HG03520 (cell line): ENCODE data around the gene HOXD12.

ENCODE experiments used
- ATAC-seq: cut with Tn5 transposase; IDR thresholded peaks from one replicate; pipeline ENCODE4 v1.9.1; 2021; ENCODE audit warnings: mild to moderate bottlenecking, moderate library complexity; ENCODE audit not compliant: unreplicated experiment

Gene HOXD12

DNA sequence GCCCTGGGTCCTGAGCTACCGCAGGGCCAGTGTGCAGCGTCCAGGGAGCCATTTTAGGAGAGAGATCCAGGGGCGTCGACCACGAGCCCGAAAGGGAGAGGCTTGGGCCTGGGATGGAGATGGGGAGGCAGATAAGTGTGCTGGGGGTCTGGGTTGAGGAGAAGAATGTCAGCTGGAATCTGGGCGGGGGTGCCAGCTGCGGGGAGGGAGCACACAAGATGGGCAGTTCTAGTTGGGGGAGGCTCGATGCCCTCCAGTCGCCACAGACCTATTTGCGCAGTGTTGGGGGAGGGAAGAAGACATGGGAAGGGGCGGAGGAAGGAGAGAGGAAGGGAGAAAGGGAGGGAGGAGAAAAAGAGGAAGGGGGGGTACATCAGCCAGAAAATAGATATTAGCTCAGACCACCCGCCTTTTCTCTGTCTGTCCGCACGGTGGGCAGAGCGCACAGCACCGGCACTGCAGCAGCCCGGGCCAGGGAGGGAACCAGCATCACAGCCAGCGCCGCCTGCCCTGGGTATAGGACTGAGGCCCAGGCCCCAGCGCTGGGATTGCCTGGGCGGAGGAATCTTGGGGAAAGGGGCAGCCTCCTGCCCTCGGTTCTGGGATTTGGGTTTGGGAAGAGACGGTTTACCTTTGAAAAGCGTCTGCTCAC is 5.6 kb downstream of the HOXD12 start:
- no peak for ATAC-seq

DNA sequence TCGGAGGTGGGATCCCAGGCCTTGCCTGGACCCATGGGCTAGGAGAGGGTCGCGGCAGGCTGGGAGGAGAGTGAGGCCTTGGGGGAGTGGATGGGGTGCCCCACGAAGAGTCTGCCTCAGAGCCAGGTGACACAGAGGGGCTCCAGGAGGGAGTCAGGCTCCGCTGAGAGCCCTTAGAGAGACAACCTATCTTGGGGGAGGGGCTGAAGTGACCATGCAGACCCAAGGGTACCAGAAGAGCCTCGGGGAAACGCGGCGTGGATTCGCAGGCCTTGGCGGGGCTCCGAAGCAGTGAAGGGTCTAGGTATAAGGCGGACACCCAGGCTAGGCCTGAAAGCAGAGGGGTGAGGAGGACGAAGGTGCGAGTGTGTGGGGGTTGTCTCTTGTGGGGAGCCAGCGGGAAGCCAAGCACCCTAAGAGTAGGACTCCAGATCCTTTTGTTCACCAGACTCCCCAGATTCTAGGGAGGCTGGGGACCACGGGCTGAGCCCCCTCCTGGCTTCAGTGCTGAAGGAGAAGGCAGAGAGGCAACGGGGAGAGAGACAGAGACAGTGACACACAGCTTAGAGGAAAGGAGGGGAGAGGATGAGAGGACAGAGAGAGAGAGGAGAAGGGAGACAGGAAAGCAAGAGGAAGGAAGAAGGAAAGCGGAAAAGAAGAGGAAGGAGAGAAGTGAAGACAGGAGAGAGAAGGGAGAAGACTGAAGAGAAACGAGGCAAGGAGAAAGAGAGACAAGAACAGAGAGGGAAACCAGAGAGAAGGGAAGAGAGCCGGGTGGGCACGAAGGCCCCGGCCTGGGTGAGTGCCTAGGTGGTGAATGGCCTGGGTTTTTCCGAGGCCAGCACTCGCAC is 6.4 kb downstream of the HOXD12 start:
- no peak for ATAC-seq

GRCh38 chr2:176106581-176107539 is 7.3 kb downstream of the HOXD12 start, which contains the start of gene HOXD11:
HOXD11 (plus strand) TSS chr2:176107280; CDS start chr2:176107356, 76 bp downstream.
- no peak for ATAC-seq

DNA sequence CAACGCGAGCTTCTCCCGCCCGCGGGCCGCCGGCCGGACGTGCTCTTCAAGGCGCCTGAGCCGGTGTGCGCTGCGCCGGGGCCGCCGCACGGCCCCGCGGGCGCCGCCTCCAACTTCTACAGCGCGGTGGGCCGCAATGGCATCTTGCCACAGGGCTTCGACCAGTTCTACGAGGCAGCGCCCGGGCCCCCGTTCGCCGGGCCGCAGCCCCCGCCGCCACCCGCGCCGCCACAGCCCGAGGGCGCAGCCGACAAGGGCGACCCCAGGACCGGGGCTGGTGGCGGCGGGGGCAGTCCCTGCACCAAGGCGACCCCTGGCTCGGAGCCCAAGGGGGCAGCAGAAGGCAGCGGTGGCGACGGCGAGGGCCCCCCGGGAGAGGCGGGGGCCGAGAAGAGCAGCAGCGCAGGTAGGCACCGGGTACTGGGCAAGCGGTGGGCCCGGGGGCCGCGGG is 8.2 kb downstream of the HOXD12 start:
- no peak for ATAC-seq

- no peak for ATAC-seq
Measured at GRCh38 chr2:176109192-176109901, 9.8 kb downstream of the HOXD12 start.

- no peak for ATAC-seq
Measured at GRCh38 chr2:176109946-176110345, 10.4 kb downstream of the HOXD12 start.

DNA sequence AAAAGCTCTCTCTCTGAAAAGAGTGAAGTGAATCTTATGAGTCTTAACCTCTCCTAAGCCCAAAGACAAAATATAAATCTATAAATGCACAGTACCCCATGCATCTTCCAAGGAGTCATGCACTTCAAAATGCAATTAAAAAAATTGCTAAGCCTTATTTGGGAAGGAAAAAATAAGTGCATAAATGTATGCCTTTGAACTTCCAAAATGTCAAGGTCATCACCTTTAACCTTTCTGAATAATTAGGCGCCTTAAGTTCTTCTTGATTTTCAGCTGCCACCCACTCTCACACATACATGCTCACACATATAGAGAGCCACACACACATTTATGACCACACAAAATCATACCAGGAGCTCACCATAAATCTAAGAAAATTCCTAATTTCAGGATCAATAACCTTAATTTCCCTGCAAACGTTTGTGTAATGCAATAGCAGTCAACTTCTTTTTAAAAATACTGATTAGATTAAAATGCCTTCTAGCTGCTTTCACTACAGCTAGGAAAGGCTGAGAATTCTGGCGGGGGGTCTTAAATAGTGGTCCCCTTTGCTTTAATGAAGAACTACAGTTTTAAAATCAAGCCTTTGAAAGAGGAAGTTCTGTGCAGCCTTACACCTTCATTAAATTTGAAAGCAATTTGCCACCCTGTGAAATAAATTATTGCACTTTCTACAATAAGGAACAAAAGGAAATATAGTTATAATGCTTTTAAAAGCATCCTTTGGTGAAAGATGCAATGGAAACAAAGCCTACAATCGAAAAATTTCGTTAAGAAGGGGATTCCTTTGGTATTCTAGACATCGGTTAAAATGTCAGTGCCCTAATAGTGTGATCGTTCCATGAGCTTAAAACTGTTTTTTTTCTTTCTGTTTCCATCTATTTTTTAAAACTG is 11.1 kb downstream of the HOXD12 start:
- ATAC-seq = no peak

- no peak for ATAC-seq
Measured at GRCh38 chr2:176111309-176111663, 11.7 kb downstream of the HOXD12 start.

DNA sequence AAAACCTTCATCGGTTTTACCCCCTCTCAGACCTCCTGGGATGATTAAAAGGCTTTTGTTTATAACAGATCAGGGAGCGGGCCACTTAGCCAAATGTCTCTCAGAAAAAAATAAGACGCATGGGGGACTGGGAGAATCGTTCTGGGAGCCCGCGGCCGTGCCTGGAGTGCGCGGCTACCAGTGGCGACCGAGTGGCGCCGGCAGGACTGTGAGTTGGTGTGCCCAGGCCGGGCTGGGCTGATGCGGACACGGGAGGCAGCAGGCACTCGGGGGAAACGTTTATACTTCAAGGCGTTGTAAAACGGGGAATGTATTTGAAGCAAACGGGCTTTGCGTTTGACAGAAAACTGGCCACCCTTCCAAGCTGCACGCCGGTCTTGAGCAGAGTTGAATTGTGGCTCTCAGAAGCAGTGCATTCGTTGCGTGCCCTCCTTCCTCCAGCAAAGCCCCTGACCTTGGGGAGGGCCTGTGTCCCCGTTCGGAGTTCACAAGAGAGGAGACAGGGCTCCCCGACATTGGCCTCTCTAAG is 12.3 kb downstream of the HOXD12 start:
- ATAC-seq = no peak

DNA sequence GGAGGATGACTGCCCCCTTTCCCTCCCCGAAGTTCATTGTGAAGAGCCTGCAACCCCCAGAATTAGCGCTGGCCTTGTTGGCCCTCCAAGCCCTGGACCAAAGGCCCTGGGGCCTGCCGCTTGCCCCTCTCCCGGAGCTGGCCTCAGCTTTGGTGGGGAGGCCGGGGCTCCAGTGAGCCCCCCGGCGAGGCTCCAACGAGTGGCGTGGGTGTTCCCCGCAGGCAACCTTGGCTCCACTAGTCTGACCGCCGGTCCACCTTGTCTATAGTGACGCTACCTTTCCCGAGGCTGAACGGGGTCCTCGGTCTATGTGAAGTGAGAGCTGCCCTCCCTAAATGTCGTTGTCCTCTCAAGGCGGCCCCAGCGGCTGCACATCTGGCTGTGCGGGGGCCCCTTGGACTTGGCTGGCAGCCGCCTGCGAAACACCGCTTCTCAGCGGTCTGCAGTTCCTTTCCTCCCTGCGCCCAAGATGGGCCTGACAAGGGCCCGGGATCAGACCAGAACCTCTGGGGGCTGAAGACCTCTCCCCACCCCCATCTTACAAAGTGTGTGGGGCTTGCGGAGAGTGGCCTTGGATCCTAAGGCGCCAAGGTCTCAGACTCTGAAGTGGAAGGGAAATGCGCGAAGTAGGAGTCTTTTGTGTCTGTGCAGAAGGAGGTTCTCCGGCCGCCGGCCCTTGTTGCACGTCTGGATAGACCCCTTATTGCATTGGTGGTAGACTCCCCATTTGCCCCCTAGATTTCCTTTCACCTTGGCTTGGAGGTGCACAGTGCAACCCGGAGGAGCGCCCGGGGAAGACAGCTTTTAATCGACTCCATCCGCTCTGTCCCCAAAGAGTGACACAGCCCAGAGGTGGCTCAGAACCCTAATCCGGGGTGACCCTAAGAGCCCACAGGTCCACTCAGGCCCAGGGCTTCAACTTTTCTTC is 13.0 kb downstream of the HOXD12 start:
- no peak for ATAC-seq

- ATAC-seq = no peak
Measured at GRCh38 chr2:176114120-176114929, 14.7 kb downstream of the HOXD12 start.

DNA sequence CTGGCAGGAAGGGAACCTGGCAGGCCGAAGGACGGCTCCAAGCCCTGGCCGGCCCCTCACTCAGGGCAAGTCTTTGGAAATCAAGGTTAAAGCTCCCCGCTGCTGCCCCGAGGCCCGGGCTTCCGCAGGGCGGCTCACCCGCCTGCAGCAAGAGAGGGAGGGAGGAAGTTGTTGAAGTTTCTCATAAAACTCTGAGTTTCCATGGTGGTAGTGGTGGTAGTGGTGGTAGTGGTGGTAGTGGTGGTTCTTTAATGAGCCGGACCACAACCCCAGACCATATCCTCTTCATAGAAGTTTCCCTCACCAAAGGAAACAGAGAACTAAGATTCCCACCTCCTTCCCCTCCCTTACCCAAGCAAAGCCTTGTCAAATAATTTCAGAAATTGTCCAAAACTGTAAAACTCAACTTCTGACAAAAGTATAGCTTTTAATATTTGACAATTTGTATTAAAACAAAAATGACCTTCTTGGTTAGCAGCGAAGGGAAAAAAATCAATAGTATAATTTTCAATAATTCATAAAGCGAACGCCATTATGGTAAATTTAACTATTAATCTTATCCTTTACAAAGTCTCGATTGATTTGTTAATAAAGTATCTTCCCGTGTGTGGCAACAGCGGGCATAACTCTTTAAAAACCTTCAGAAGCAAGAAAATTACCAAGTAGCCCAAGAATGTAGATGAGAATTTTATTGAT is 15.5 kb downstream of the HOXD12 start:
- no peak for ATAC-seq

GRCh38 chr2:176115883-176116813 is 16.6 kb downstream of the HOXD12 start, which contains the start of gene HOXD10:
HOXD10 (plus strand) TSS chr2:176116778; CDS start chr2:176116834, 56 bp downstream.
- no peak for ATAC-seq

DNA sequence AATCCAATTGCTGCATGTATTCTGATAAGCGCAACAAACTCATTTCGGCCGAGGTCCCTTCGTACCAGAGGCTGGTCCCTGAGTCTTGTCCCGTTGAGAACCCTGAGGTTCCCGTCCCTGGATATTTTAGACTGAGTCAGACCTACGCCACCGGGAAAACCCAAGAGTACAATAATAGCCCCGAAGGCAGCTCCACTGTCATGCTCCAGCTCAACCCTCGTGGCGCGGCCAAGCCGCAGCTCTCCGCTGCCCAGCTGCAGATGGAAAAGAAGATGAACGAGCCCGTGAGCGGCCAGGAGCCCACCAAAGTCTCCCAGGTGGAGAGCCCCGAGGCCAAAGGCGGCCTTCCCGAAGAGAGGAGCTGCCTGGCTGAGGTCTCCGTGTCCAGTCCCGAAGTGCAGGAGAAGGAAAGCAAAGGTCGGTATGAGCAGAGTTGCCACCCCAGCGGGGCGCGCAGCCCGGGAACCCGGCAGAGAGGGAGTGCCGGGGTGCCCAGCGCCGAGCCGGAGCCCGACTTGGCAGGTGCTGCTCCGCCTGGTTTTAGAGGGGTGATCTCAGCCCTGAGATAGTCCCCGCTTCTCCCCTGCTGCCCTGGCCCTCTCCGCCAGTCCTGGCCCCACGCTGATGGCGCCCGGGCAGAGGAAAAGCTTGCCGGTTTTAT is 17.7 kb downstream of the HOXD12 start:
- ATAC-seq = no peak

DNA sequence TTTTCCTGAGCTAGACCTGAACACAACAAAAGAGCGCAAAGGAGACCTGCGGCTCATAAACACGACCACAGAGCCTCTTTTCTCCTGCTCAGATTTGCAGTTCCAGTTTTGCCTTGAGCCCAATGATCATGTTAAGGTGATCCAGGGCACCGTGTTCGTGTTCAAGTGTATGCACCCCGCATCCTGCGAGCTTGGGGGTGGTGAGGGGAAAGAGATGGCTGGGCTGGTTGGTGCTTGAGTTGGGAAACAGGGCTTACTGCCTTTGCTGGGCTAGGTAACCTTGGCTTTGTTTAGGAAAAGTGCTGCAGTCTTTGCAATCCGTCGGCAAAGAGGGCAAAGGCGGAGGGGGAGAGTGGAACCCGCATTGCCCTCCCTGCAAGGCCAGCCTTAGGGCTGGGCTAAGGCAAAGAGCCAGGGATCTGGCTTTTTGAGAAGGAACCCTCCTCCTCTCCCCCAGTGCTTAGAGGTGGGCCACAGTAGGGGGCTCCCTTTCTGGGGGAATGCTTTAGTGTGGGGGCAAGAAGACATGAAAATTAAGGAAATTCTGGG is 18.3 kb downstream of the HOXD12 start:
- no peak for ATAC-seq
